Activated CD8-positive, alpha-beta memory T cell treated with anti-CD3 and anti-CD28 coated beads, Interleukin-2, amount 10 ng/mL, durations not matched to agents 7 days and 5 days (primary cell): Measurements from ENCODE around the gene FOXN1. TPM values are rescaled to one million over a fixed set of nuclear protein-coding genes. Genes with fewer than 3 reads are reported as not detected.
A peak's percentile ranks its signal among the peaks of the same experiment; 100 is the strongest.
"Not testable (repeated sequence)": the region's sequence is repeated elsewhere in the genome, so short reads cannot be mapped to it uniquely, and the experiment has no call there.

Experiments
- ATAC-seq: fragments of 150-1000 bp; cut with Tn5 transposase; one replicate; pipeline ENCODE4 v1.10.0; 2021; ENCODE audit warnings: moderate library complexity
- CTCF ChIA-PET: fragments of 350-600 bp; sonication (Branson Sonifier 250); formaldehyde crosslinking; loops from one replicate; lab custom pipeline; 2021; ENCODE audit warnings: antibody characterized with exemption; lab: Charles Lee
- DNase-seq: peaks from one replicate; pipeline ENCODE4 v3.0.0-alpha.2; 2020
- H3K27ac Mint-ChIP-seq: one replicate; pipeline ENCODE4 v1.8.0; 2021; ENCODE audit warnings: mild to moderate bottlenecking, mixed read lengths
- H3K27me3 Mint-ChIP-seq: one replicate; pipeline ENCODE4 v1.8.0; 2021; ENCODE audit warnings: mixed read lengths
- H3K36me3 Mint-ChIP-seq: one replicate; pipeline ENCODE4 v1.8.0; 2021; ENCODE audit warnings: mild to moderate bottlenecking, mixed read lengths
- H3K4me1 Mint-ChIP-seq: one replicate; pipeline ENCODE4 v1.8.0; 2021; ENCODE audit warnings: mixed read lengths
- H3K4me3 Mint-ChIP-seq: one replicate; pipeline ENCODE4 v1.8.0; 2021; ENCODE audit warnings: mild to moderate bottlenecking, moderate library complexity, mixed read lengths
- H3K9me3 Mint-ChIP-seq: one replicate; pipeline ENCODE4 v1.8.0; 2022; ENCODE audit warnings: low read depth, mixed read lengths
- total RNA-seq, 2 experiments: library from RNA; stranded (reverse); gene quantifications; one replicate each; pipeline ENCODE4 v1.2.3, GENCODE V29; 2021

Gene FOXN1
- total RNA-seq, 2 experiments from 2014 or later: not detected

DNA sequence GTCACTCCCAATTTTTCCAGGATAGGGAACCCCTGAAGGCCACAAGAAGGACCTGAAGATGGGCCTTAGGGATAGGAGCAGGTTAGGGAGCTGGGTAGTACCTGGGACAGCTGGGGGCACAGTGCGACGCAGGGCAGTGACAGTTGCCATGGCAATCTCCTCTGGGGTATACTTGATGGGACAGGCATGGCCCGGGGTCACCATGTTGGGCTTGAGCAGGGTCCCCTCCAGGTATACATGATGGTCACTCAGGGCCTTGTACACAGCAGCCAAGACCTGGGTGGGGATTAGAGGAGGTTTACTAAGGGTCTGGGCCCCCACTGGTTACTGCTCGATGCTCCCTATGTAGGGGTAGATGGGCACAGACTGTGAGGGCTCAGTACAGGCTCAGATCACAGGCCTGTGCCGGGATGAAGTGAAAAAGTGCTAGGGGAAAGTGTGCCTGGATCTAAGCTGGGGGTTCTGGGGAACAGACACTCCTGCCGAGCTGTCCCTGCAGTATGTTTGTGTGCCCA lies 67.9 kb downstream of the FOXN1 start:
- CTCF ChIA-PET: no interaction called here
- Mint-ChIP-seq H3K27ac (no peak overlapping the region), H3K4me1 (peaks cover 56% of the 10 kb centered on the region), H3K27me3 (no peaks in the 10 kb centered on the region), H3K4me3 (no peak overlapping the region), H3K36me3 (peaks cover 39% of the 10 kb centered on the region), H3K9me3 (no peaks in the 10 kb centered on the region)
- DNase-seq (no peak), ATAC-seq (no peak)

DNA sequence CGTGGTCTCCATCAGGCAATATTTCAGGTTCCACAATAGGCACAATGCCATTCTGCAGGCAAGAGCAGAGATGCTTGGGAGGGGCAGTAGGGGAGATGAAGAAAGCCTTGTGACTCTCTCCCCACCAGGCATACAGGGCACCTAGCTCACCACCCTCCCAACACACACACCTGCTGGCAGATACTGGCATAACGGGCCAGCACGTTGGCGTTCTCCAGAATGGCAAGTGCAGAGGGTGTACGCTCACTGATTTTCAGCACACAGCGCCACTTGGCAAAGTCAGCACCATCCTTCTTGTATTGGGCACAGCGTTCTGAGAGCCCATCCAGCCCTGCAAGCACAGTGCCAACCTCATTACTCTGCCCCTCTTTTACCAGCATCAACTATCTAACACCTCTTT lies 68.4 kb downstream of the FOXN1 start:
- no peak overlapping the region for H3K27ac Mint-ChIP-seq
- H3K27me3 Mint-ChIP-seq: no peaks in the 10 kb centered on the region
- peaks cover 42% of the 10 kb centered on the region for H3K36me3 Mint-ChIP-seq
- ATAC-seq: no peak
- H3K4me3 Mint-ChIP-seq: no peak overlapping the region
- peaks cover 59% of the 10 kb centered on the region for H3K4me1 Mint-ChIP-seq
- DNase-seq: no peak
- CTCF ChIA-PET: interaction anchor here (0.6 to 5.4 kb wide), 4 partner anchors 10 to 139 kb away, joined by 3 to 28 read pairs (median 3); no protein-coding TSS in a partner anchor
- no peaks in the 10 kb centered on the region for H3K9me3 Mint-ChIP-seq

DNA sequence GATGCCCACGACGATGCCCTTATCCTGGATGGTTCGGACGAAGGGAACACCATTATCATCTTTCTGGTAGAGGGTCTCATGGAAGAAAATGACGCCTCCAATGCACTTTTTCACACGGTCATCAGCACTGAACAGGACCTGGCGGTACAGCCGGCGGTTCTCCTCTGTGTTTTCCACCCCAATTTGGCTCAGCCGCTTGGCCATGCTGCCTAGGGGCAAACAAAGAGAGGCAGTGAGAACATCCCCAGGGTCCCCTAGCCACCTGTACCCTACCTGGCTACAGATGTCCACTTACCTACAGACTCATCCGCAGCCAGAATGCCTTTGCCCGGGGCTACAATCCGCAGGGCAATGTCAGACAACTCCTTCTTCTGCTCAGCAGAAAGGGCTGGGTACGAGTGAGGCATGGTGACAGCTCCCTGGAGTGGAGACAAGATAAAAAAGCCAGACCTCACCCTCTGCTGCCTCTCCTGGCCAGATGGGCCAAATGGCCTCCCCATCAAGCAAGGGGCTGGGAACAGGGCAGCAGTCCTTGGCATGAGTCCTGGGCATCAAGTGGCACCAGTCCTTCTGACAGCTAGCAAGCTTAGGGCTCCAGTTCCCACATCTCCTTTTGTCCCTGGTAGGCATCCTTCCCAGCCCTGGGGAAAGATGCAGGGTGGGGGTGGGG lies 69.1 kb downstream of the FOXN1 start:
- no peak overlapping the region for H3K4me3 Mint-ChIP-seq
- no peaks in the 10 kb centered on the region for H3K9me3 Mint-ChIP-seq
- peaks cover 45% of the 10 kb centered on the region for H3K36me3 Mint-ChIP-seq
- peaks cover 59% of the 10 kb centered on the region for H3K4me1 Mint-ChIP-seq
- CTCF ChIA-PET: interaction anchor here (0.6 to 5.4 kb wide), 6 partner anchors 9 to 139 kb away, joined by 3 to 28 read pairs (median 4); no protein-coding TSS in a partner anchor
- ATAC-seq: no peak
- DNase-seq: no peak
- H3K27me3 Mint-ChIP-seq: no peaks in the 10 kb centered on the region
- no peak overlapping the region for H3K27ac Mint-ChIP-seq

DNA sequence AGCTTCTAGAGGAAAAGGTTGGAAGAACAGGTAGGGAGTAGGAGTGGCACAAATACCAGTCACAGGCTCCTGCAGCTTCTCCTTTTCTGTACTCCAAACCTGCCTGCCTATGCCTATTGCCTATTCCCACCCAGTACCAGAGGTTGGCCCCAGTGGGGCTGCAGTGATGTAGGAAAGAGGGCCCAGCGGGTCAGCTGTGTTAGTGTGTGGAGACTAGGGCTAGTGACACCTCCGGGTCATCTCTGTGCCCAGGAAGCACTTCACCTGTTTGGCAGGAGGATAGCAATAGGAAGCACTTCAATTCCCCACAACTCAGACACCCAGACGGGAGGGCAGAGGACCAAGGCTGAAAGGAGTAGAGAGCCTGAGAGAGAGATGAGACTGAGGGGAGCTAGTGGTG lies 69.9 kb downstream of the FOXN1 start:
- not testable (repeated sequence) for ATAC-seq, DNase-seq, H3K27me3 Mint-ChIP-seq, H3K9me3 Mint-ChIP-seq
- Mint-ChIP-seq H3K4me3 (peak overlapping the region; percentile 81), H3K4me1 (peaks cover 63% of the 10 kb centered on the region), H3K36me3 (peaks cover 49% of the 10 kb centered on the region), H3K27ac (peak overlapping the region; percentile 80)
- CTCF ChIA-PET: interaction anchor here (1.3 to 5.4 kb wide), 4 partner anchors 27 to 68 kb away, joined by 4 to 28 read pairs (median 8); no protein-coding TSS in a partner anchor

DNA sequence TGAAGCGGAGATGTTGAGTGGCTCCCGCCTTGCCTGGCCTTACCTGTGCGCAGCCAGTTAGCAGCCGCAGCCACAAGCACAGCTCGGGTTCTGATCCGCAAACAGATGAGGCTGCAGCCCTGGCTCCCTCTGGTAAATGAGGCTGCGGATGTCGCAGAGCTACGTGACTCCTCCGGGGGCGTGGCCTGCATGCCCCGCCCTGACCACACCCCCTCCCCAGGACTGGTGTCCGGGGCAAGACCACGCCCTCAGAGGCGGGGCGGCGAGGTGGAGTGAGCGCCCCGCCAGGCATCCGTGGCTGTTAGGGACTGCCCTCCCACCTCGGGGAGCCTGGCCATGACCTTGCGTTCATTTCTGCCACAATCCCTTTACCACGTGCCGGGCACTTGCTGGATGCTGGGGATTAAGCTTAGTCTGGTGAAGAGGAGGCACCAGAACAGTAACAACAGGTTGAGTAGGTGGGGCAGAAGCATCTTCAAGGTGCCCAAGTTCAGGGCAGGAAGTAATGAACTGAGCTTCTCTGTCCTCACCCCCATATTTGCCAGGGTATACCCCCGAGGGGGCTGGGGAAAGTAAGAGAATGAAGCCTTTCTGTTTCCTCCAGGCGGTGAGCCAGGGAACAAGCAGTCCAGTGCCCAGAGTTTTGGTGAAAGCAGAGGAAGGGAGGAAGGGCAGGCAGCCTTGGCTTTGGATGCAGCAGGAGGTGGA lies 70.8 kb downstream of the FOXN1 start, which contains the start of gene ALDOC:
Gene ALDOC (minus strand): TSS at position 138 of the 708 bp plus-strand sequence. CDS start 1,363 bp downstream, outside the sequence.
- peaks cover 49% of the 10 kb centered on the region for H3K36me3 Mint-ChIP-seq
- peak within 1 kb of the TSS; percentile 81 for H3K4me3 Mint-ChIP-seq
- CTCF ChIA-PET: interaction anchor here (0.9 to 5.4 kb wide), 7 partner anchors 21 to 67 kb away, joined by 3 to 28 read pairs (median 4); no protein-coding TSS in a partner anchor
- H3K4me1 Mint-ChIP-seq: peaks cover 59% of the 10 kb centered on the region
- H3K27ac Mint-ChIP-seq: peak within 1 kb of the TSS; percentile 83
- no peaks in the 10 kb centered on the region for H3K27me3 Mint-ChIP-seq
- no peaks in the 10 kb centered on the region for H3K9me3 Mint-ChIP-seq
- peak; percentile 98 for DNase-seq
- ATAC-seq: peak; percentile 92

DNA sequence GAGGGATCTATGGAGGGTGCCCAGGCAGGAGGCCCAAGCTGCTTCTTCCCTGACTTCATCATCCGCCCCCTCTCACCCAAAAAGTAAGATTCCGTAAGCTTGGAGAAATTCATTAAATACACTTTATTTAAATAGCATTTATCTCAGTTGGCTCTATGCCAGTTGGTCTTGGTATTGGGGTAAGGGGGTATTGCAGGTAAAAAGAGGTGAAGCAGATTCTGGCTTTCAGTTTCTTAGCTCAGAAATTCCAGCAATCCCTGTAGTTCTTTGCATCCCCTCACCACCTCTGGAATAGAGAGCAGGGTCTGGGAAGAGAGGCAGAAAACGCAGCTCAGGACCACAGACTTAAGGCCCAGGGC lies 71.3 kb downstream of the FOXN1 start:
- no peak overlapping the region for H3K4me3 Mint-ChIP-seq
- no peaks in the 10 kb centered on the region for H3K27me3 Mint-ChIP-seq
- H3K27ac Mint-ChIP-seq: peak overlapping the region; percentile 83
- DNase-seq: no peak
- H3K9me3 Mint-ChIP-seq: no peaks in the 10 kb centered on the region
- H3K4me1 Mint-ChIP-seq: peaks cover 54% of the 10 kb centered on the region
- peaks cover 49% of the 10 kb centered on the region for H3K36me3 Mint-ChIP-seq
- no peak for ATAC-seq
- CTCF ChIA-PET: interaction anchor here (0.9 to 5.4 kb wide), 6 partner anchors 21 to 67 kb away, joined by 3 to 28 read pairs (median 4); no protein-coding TSS in a partner anchor

DNA sequence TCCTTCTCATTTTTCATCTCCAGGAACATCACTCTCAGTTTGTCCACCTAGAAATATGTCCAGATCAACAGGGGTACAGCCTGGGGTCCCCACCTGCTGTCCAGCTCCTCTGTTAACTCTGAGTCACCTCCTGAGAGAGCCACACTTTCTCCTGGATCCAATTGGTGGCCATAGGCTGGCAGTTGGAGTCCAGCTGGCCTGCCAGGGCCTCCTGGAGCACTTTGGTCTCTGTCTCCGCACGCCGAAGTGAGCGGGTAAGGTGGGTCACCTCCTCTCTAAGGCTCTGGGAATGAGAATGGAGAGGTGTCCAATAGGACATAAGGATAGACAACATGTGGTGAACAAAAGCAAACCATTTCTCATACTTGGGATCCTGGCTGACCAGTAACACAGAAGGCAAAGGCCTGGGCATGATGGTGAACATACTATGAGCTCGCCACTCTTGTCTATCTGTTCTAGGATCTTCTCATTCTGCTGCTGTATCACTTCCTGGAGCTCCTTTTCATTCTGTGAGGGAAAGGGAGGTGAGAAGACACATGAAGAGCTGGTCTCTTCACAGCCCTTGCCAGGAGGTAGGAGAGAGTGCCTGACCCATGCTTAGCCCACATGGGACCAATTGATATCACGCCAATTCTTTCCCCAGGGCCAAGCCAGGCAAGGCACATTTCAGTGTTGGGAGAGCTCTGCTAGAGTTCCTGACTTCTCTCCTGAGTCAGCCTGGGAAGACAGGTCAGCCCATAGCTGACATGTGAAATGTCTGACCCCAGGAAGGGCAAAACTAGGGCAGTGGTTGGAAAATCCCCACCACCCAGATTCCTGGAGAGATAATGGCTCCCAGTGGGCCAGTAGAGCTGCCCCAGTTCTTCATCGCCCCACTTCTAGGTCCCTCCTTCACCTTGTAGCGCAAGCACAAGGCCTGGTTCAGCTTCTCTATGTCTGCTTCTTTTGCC lies 72.4 kb downstream of the FOXN1 start:
- ATAC-seq (no peak), DNase-seq (no peak)
- Mint-ChIP-seq H3K27ac (peak overlapping the region; percentile 85), H3K36me3 (peaks cover 49% of the 10 kb centered on the region), H3K9me3 (no peaks in the 10 kb centered on the region), H3K4me3 (no peak overlapping the region), H3K4me1 (peaks cover 50% of the 10 kb centered on the region), H3K27me3 (no peaks in the 10 kb centered on the region)
- CTCF ChIA-PET: interaction anchor here (0.9 to 5.4 kb wide), 4 partner anchors 15 to 45 kb away, joined by 3 to 28 read pairs (median 3); no protein-coding TSS in a partner anchor

DNA sequence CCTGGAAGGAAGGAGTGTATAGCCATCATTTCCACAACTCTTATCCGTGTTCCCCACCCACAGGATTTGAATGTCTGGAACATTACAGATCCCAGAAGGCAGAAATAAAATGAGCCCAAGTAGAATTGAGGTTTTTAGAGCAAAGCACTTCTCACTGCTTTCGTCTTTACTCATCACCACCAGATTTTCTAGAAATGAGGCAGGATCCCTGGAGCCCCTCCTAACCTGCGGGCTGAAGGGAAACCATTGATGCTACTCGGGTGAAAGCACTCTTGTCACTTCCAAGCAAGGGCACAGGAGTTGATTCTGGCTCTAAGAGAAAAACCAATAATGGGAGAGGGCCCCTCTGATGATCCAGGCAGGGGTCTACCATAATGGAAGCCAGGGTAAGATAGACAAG lies 73.4 kb downstream of the FOXN1 start:
- H3K4me3 Mint-ChIP-seq: peak overlapping the region; percentile 8
- peak overlapping the region; percentile 85 for H3K27ac Mint-ChIP-seq
- CTCF ChIA-PET: interaction anchor here (1.0 to 5.4 kb wide), 2 partner anchors 14 to 30 kb away, joined by 3 to 28 read pairs; no protein-coding TSS in a partner anchor
- H3K27me3 Mint-ChIP-seq: no peaks in the 10 kb centered on the region
- peaks cover 50% of the 10 kb centered on the region for H3K4me1 Mint-ChIP-seq
- peaks cover 43% of the 10 kb centered on the region for H3K36me3 Mint-ChIP-seq
- H3K9me3 Mint-ChIP-seq: no peaks in the 10 kb centered on the region
- ATAC-seq: peak; percentile 43
- DNase-seq: peak; percentile 84

DNA sequence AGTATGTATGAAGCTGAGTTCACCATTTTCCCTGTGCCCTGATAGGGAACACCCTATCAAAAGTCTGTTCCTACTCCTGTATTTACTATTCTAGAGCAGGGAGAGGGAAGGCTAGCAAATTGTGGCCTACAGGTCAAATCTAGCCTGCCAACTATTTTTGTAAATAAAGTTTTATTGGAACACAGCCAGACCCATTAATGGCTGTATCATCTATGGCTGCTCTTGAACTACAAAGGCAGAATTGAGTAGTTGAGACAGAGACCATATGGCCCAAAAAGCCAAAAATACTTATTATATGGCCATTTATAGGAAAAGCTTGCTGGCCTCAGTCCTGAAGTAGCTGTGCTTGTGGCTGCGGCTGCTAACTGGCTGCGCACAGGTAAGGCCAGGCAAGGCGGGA lies 74.8 kb downstream of the FOXN1 start:
- H3K27ac Mint-ChIP-seq: peak overlapping the region; percentile 28

DNA sequence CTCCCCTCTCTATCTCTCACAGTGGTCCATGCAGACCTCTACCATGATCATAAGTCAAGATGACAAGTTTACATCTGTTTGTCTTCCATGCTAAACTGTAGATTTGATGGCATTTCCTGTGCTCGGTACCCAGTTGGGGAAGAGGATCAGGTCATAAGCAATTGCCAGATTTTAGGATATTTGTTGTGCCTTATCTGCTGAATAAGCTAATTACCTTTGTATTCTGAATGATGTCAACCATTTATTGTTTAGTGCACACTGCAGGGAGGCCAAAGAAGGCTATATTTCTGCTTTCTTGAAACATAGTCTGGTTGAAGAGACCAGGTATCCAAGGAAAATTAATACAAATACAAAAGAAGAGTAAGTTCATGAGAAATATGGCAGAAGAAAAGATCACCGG lies 76.4 kb downstream of the FOXN1 start:
- CTCF ChIA-PET: no interaction called here
- H3K27ac Mint-ChIP-seq: no peak overlapping the region
- DNase-seq (no peak), ATAC-seq (no peak)
- no peaks in the 10 kb centered on the region for H3K27me3 Mint-ChIP-seq
- H3K4me3 Mint-ChIP-seq: no peak overlapping the region
- H3K36me3 Mint-ChIP-seq: peaks cover 48% of the 10 kb centered on the region
- peaks cover 34% of the 10 kb centered on the region for H3K4me1 Mint-ChIP-seq
- H3K9me3 Mint-ChIP-seq: no peaks in the 10 kb centered on the region

More for the DNA sequence above, 74.8 kb downstream of the FOXN1 start:
- Mint-ChIP-seq H3K4me3 (no peak overlapping the region), H3K9me3 (no peaks in the 10 kb centered on the region), H3K4me1 (peaks cover 43% of the 10 kb centered on the region), H3K36me3 (peaks cover 47% of the 10 kb centered on the region), H3K27me3 (no peaks in the 10 kb centered on the region)
- ATAC-seq (no peak), DNase-seq (no peak)
- CTCF ChIA-PET: interaction anchor here (1.5 kb wide), 1 partner anchor 11 kb away, joined by 3 read pairs; no protein-coding TSS in a partner anchor

DNA sequence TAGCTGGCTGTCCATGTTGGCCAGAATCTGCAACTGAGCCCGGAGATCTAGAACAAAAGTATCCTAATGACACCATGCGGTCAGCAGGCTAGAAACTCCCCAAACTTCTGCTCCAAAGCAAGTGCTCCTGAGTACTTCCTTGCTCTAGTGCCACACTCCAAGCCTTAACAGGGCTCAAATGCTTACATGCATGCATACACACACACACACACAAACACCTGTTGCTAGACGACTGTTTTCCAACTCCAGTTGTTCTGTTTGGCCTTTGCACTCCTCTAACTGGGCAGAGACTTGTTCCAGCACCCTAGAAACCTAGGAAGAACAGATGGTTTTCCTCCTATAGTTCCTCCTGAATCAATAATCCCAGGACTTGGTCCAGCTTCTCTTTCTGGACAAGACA lies 78.3 kb downstream of the FOXN1 start:
- ATAC-seq: no peak
- H3K27me3 Mint-ChIP-seq: no peaks in the 10 kb centered on the region
- H3K9me3 Mint-ChIP-seq: no peaks in the 10 kb centered on the region
- peaks cover 17% of the 10 kb centered on the region for H3K4me1 Mint-ChIP-seq
- no peak for DNase-seq
- H3K27ac Mint-ChIP-seq: no peak overlapping the region
- peaks cover 43% of the 10 kb centered on the region for H3K36me3 Mint-ChIP-seq
- CTCF ChIA-PET: interaction anchor here (1.3 kb wide), 1 partner anchor 10 kb away, joined by 3 read pairs; no protein-coding TSS in a partner anchor
- H3K4me3 Mint-ChIP-seq: no peak overlapping the region

DNA sequence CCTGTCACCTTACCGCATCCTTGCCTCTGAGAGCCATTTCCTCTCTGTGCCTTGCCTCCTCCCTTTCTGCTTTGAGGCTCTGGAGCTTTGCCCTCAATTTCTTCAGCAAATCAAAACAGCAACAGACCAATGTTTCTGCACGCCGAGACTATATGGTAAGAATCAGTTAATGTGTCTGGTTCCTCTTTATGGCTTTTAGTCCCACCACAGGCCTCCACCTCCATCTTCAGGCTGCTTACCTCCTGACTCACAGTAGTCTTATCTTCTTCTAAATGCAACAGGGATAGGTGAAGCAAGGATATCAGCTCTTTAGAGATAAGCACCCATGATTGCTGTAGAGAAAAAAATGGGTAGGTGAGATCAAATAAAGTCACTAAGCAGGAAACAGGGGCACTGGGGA lies 79.7 kb downstream of the FOXN1 start:
- CTCF ChIA-PET: no interaction called here
- DNase-seq (no peak), ATAC-seq (no peak)
- Mint-ChIP-seq H3K9me3 (no peaks in the 10 kb centered on the region), H3K36me3 (peaks cover 36% of the 10 kb centered on the region), H3K4me3 (no peak overlapping the region), H3K27me3 (no peaks in the 10 kb centered on the region), H3K27ac (no peak overlapping the region), H3K4me1 (peaks cover 3% of the 10 kb centered on the region)
